MM.1S (cell line): ENCODE results near the gene TMEM178B.

Experiments
- EZH2 ChIP-seq: fragments of 300-600 bp; sonication (generic); optimal IDR thresholded peaks from 2 replicates; pipeline ENCODE3; 2017; ENCODE audit warnings: low read depth, mild to moderate bottlenecking, antibody characterized with exemption, low read length, mixed read lengths
- EZH2phosphoT487 ChIP-seq: fragments of 300-600 bp; sonication (generic); IDR thresholded peaks from 2 replicates; pipeline ENCODE4 v1.6.1; 2018; ENCODE audit warnings: antibody characterized with exemption, low read length
- TF ChIP-seq, protein P1 (sequence below): fragments of 300-600 bp; sonication (generic); IDR thresholded peaks from 2 replicates; pipeline ENCODE4 v1.5.1; 2016; ENCODE audit warnings: antibody characterized with exemption, low read length, mixed read lengths

DNA sequence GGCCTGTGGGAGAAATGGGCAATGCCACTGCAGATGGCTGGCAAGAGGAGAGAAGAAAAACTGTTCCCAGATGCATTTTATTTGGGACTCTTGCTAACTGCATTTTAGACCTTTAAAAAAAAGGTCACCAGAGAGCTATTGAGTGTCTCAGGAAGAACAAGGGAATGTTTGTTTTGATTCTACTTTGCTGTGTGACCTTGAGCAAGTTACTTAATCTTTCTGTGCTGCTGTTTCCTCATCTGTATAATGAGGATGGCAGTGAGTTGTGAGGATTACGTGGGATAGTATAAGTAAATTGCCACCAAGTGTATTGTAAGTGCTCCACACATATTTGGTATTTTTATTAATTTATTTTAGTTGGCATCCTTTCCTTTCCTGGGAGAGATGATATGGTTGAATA lies 335.4 kb downstream of the TMEM178B start:
- TF ChIP-seq, protein P1, sequence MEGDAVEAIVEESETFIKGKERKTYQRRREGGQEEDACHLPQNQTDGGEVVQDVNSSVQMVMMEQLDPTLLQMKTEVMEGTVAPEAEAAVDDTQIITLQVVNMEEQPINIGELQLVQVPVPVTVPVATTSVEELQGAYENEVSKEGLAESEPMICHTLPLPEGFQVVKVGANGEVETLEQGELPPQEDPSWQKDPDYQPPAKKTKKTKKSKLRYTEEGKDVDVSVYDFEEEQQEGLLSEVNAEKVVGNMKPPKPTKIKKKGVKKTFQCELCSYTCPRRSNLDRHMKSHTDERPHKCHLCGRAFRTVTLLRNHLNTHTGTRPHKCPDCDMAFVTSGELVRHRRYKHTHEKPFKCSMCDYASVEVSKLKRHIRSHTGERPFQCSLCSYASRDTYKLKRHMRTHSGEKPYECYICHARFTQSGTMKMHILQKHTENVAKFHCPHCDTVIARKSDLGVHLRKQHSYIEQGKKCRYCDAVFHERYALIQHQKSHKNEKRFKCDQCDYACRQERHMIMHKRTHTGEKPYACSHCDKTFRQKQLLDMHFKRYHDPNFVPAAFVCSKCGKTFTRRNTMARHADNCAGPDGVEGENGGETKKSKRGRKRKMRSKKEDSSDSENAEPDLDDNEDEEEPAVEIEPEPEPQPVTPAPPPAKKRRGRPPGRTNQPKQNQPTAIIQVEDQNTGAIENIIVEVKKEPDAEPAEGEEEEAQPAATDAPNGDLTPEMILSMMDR: no peak
- TF ChIP-seq EZH2 (no peak), EZH2phosphoT487 (no peak)
